BJ (cell line): ENCODE measurements around the gene ATP13A3. TPM values are rescaled to one million over a fixed set of nuclear protein-coding genes. Genes with fewer than 3 reads are reported as not detected.

Source experiments
- CTCF ChIA-PET: fragments of 350-600 bp; formaldehyde crosslinking; extraction: SDS; loops from one replicate; lab custom pipeline; 2021; ENCODE audit warnings: antibody characterized with exemption, inconsistent platforms; lab: Yijun Ruan, JAX
- POLR2A ChIA-PET: fragments of 300-600 bp; sonication (Branson Sonifier 250); formaldehyde crosslinking; extraction: SDS; loops from one replicate; lab custom pipeline; 2021; ENCODE audit warnings: antibody characterized with exemption; lab: Charles Lee
- DNase-seq: peaks from one replicate; pipeline ENCODE4 v3.0.0-alpha.2; 2011; ENCODE audit warnings: low read depth
- H3K27me3 ChIP-seq: 2 replicates; pipeline ENCODE4 v1.6.0; 2011; ENCODE audit warnings: low read length; ENCODE audit not compliant: control insufficient read depth, insufficient read depth
- H3K36me3 ChIP-seq: 2 replicates; pipeline ENCODE4 v1.5.1; 2011; ENCODE audit warnings: low read length; ENCODE audit not compliant: control insufficient read depth, insufficient read depth
- H3K4me3 ChIP-seq: 2 replicates; pipeline ENCODE4 v1.5.1; 2011; ENCODE audit warnings: low read depth, mild to moderate bottlenecking, control low read depth, low read length
- polyA plus RNA-seq: library from polyadenylated mRNA; depleted of rRNA; stranded (reverse); fragments of >200 nt; gene quantifications from 2 replicates; pipeline ENCODE4 v1.2.3, GENCODE V29; 2011
- TF ChIP-seq, protein P1 (sequence below): IDR thresholded peaks from 2 replicates; pipeline ENCODE4 v1.5.1; 2011; ENCODE audit warnings: low read depth, mild to moderate bottlenecking, control low read depth, inconsistent platforms, low read length, moderate library complexity; ENCODE audit not compliant: insufficient read depth

ATP13A3 gene
- polyA plus RNA-seq, 1 experiment: 47.1 TPM

- Histone ChIP-seq H3K4me3 (no peak overlapping the region), H3K36me3 (0 out of 2 replicates have a peak, but pooled peaks cover 3% of the 10 kb centered on the region), H3K27me3 (no peaks in the 10 kb centered on the region)
- ChIA-PET POLR2A (interaction anchor here (0.6 kb wide), 1 partner anchor 46 kb away, joined by 4 read pairs; no protein-coding TSS in a partner anchor), CTCF (interaction anchor here (0.6 to 0.7 kb wide), 2 partner anchors 32 to 87 kb away, joined by 3 read pairs; no protein-coding TSS in a partner anchor)
- DNase-seq: no peak
- TF ChIP-seq, protein P1, sequence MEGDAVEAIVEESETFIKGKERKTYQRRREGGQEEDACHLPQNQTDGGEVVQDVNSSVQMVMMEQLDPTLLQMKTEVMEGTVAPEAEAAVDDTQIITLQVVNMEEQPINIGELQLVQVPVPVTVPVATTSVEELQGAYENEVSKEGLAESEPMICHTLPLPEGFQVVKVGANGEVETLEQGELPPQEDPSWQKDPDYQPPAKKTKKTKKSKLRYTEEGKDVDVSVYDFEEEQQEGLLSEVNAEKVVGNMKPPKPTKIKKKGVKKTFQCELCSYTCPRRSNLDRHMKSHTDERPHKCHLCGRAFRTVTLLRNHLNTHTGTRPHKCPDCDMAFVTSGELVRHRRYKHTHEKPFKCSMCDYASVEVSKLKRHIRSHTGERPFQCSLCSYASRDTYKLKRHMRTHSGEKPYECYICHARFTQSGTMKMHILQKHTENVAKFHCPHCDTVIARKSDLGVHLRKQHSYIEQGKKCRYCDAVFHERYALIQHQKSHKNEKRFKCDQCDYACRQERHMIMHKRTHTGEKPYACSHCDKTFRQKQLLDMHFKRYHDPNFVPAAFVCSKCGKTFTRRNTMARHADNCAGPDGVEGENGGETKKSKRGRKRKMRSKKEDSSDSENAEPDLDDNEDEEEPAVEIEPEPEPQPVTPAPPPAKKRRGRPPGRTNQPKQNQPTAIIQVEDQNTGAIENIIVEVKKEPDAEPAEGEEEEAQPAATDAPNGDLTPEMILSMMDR: no peak
Observed at GRCh38 chr3:194481525-194482195, 5.1 kb downstream of the ATP13A3 start.

GRCh38 chr3:194481103-194481502 lies 5.7 kb downstream of the ATP13A3 start:
- Histone ChIP-seq H3K36me3 (0 out of 2 replicates have a peak, but pooled peaks cover 3% of the 10 kb centered on the region), H3K27me3 (no peaks in the 10 kb centered on the region), H3K4me3 (no peak overlapping the region)
- ChIA-PET POLR2A (interaction anchor here (0.6 kb wide), 1 partner anchor 46 kb away, joined by 4 read pairs; no protein-coding TSS in a partner anchor), CTCF (interaction anchor here (0.6 to 2.1 kb wide), 3 partner anchors 33 to 92 kb away, joined by 3 to 7 read pairs (median 3); no protein-coding TSS in a partner anchor)
- TF ChIP-seq, protein P1: no peak
- no peak for DNase-seq

DNA sequence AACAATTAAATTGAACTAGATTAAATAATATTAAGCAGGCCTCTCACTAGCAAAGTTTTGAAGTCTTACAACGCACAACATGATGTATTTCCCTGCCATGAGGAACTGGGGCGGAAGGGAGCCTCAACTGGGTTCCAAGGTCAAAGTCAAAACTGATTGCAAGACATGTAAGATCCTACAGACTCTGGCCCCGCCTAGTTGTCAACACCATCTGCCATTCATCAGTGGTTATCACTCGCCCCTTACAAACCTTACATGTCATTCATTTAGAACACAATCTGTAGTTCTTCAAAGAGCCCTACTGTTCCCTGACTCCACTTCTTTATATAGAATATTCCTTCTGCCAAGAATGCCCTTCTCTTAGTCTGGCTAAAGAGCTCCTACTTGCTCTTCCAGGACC lies 10.0 kb downstream of the ATP13A3 start:
- TF ChIP-seq, protein P1: no peak
- H3K36me3 ChIP-seq: 0 out of 2 replicates have a peak, but pooled peaks cover 3% of the 10 kb centered on the region
- no peak overlapping the region for H3K4me3 ChIP-seq
- DNase-seq: no peak
- H3K27me3 ChIP-seq: no peaks in the 10 kb centered on the region
- ChIA-PET CTCF (interaction anchor here (1.0 to 1.4 kb wide), 4 partner anchors 9 to 171 kb away, joined by 3 to 8 read pairs (median 3); partner anchors contain the start of gene TMEM44), POLR2A (no interaction called here)

DNA sequence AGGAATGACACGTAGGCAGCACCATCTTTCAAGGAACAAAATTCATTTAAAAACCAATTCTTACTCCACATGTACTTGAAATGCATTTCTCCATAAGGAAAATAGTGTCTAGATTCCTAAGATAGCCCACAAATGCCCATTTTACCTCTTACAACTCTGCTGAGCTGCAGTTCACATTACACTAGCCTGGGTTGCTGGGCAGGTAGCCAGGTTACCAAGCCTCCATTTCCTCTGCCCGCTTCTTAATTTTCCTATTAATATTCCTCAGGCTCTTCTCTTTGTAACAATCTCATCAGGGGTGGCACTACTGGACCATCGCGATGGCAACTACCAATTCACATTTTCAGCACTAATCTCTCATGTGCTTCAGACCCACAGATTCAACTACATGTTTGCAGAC lies 10.8 kb downstream of the ATP13A3 start:
- no peaks in the 10 kb centered on the region for H3K27me3 ChIP-seq
- ChIA-PET CTCF (interaction anchor here (1.0 to 1.4 kb wide), 2 partner anchors 10 to 158 kb away, joined by 3 read pairs; partner anchors contain the start of gene TMEM44), POLR2A (no interaction called here)
- H3K36me3 ChIP-seq: 0 out of 2 replicates have a peak, but pooled peaks cover 3% of the 10 kb centered on the region
- no peak for DNase-seq
- TF ChIP-seq, protein P1: no peak
- H3K4me3 ChIP-seq: no peak overlapping the region
